Ishikawa (cell line): ENCODE measurements around the gene TXNRD1.

Source experiments
- CEBPB ChIP-seq: IDR thresholded peaks from 2 replicates; pipeline ENCODE4 v1.6.1; 2012
- FOXM1 ChIP-seq: IDR thresholded peaks from 2 replicates; pipeline ENCODE4 v1.6.1; 2012; ENCODE audit warnings: low read depth, borderline replicate concordance
- RAD21 ChIP-seq: IDR thresholded peaks from 2 replicates; pipeline ENCODE4 v1.6.1; 2012; ENCODE audit warnings: low read depth
- TAF1 ChIP-seq: IDR thresholded peaks from 2 replicates; pipeline ENCODE4 v1.6.1; 2012; ENCODE audit warnings: low read depth, mild to moderate bottlenecking
- TF ChIP-seq, protein P1 (sequence below): IDR thresholded peaks from 2 replicates; pipeline ENCODE4 v1.6.1; 2012; ENCODE audit warnings: low read depth, mild to moderate bottlenecking

DNA sequence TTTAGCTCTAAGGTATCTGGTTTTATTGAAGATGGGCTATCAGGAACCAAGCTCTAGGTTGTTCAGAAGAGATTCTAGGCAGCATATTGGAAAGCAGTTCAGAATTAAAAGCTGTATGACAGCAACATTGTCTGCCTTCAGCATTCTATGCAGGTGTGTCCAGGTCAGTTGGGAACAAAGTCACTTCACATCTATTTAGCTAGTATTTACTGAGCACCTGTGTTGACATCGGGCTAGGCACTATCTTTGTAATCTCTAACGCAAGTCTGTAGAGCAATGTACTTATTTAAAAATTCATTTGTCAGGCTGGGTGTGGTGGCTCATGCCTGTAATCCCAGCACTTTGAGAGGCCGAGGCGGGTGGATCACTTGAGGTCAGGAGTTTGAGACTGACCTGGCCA, 81.1 kb downstream of the TXNRD1 start:
- TF ChIP-seq TAF1 (no peak), RAD21 (no peak), CEBPB (no peak), FOXM1 (no peak)
- TF ChIP-seq, protein P1, sequence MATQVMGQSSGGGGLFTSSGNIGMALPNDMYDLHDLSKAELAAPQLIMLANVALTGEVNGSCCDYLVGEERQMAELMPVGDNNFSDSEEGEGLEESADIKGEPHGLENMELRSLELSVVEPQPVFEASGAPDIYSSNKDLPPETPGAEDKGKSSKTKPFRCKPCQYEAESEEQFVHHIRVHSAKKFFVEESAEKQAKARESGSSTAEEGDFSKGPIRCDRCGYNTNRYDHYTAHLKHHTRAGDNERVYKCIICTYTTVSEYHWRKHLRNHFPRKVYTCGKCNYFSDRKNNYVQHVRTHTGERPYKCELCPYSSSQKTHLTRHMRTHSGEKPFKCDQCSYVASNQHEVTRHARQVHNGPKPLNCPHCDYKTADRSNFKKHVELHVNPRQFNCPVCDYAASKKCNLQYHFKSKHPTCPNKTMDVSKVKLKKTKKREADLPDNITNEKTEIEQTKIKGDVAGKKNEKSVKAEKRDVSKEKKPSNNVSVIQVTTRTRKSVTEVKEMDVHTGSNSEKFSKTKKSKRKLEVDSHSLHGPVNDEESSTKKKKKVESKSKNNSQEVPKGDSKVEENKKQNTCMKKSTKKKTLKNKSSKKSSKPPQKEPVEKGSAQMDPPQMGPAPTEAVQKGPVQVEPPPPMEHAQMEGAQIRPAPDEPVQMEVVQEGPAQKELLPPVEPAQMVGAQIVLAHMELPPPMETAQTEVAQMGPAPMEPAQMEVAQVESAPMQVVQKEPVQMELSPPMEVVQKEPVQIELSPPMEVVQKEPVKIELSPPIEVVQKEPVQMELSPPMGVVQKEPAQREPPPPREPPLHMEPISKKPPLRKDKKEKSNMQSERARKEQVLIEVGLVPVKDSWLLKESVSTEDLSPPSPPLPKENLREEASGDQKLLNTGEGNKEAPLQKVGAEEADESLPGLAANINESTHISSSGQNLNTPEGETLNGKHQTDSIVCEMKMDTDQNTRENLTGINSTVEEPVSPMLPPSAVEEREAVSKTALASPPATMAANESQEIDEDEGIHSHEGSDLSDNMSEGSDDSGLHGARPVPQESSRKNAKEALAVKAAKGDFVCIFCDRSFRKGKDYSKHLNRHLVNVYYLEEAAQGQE, result no peak
